ACC112 (cell line): ENCODE measurements around the gene EPB41L5.
"Not testable (repeated sequence)": the region's sequence is repeated elsewhere in the genome, so short reads cannot be mapped to it uniquely, and the experiment has no call there.

Experiments used
- H2AFZ ChIP-seq: fragments of 200-600 bp; sonication (generic); one replicate; pipeline ENCODE4 v1.6.0; 2017; ENCODE audit warnings: antibody characterized with exemption, low read length; ENCODE audit not compliant: unreplicated experiment
- H3K27ac ChIP-seq: fragments of 200-600 bp; sonication (generic); 2 replicates; pipeline ENCODE4 v1.5.1; 2014; ENCODE audit warnings: low read depth, mild to moderate bottlenecking, antibody characterized with exemption, low read length, moderate library complexity
- H3K27me3 ChIP-seq: fragments of 200-600 bp; sonication (generic); 2 replicates; pipeline ENCODE4 v1.6.1; 2014; ENCODE audit warnings: mild to moderate bottlenecking, antibody characterized with exemption, low read length, moderate library complexity, mixed read lengths; ENCODE audit not compliant: insufficient read depth
- H3K36me3 ChIP-seq: fragments of 200-600 bp; sonication (generic); 2 replicates; pipeline ENCODE4 v1.6.1; 2016; ENCODE audit warnings: mild to moderate bottlenecking, antibody characterized with exemption, low read length, moderate library complexity, mixed read lengths; ENCODE audit not compliant: insufficient read depth
- H3K4me1 ChIP-seq: fragments of 200-600 bp; sonication (generic); one replicate; pipeline ENCODE4 v1.6.1; 2016; ENCODE audit warnings: low read length, mixed read lengths; ENCODE audit not compliant: insufficient read depth, unreplicated experiment, control insufficient read depth
- H3K4me3 ChIP-seq: fragments of 200-600 bp; sonication (generic); 2 replicates; pipeline ENCODE4 v1.5.1; 2014; ENCODE audit warnings: mild to moderate bottlenecking, low read depth, low read length
- H3K79me2 ChIP-seq: fragments of 200-600 bp; sonication (generic); one replicate; pipeline ENCODE4 v1.6.0; 2016; ENCODE audit warnings: low read length; ENCODE audit not compliant: control insufficient read depth, unreplicated experiment, insufficient read depth

The EPB41L5 gene

GRCh38 chr2:120012771-120013596 lies at the start of gene EPB41L5:
Gene EPB41L5 (plus strand): TSS chr2:120013077. CDS start chr2:120019085, 6,008 bp downstream.
- Histone ChIP-seq H3K4me1 (peaks cover 20% of the 10 kb centered on the region), H3K27me3 (no peaks in the 10 kb centered on the region), H3K36me3 (no peaks in the 10 kb centered on the region), H3K4me3 (peak within 1 kb of the TSS; percentile 100), H2AFZ (peak within 1 kb of the TSS; percentile 100), H3K79me2 (peaks cover 39% of the 10 kb centered on the region), H3K27ac (peak within 1 kb of the TSS; percentile 8; the same call in 1 of the 2 replicates)

GRCh38 chr2:119981896-119982295 lies 31.0 kb upstream of the EPB41L5 start:
- Histone ChIP-seq H3K27ac (no peak overlapping the region), H3K4me1 (no peaks in the 10 kb centered on the region), H3K4me3 (no peak overlapping the region), H3K27me3 (no peaks in the 10 kb centered on the region), H3K36me3 (no peaks in the 10 kb centered on the region), H3K79me2 (no peaks in the 10 kb centered on the region), H2AFZ (no peak overlapping the region)

GRCh38 chr2:119982506-119982905 lies 30.4 kb upstream of the EPB41L5 start:
- Histone ChIP-seq H3K27ac (no peak overlapping the region), H3K4me1 (no peaks in the 10 kb centered on the region), H3K27me3 (no peaks in the 10 kb centered on the region), H3K36me3 (no peaks in the 10 kb centered on the region), H3K79me2 (no peaks in the 10 kb centered on the region), H3K4me3 (no peak overlapping the region), H2AFZ (no peak overlapping the region)

GRCh38 chr2:119983108-119983507 lies 29.8 kb upstream of the EPB41L5 start:
- H3K79me2 ChIP-seq: no peaks in the 10 kb centered on the region
- H3K27ac ChIP-seq: no peak overlapping the region
- no peaks in the 10 kb centered on the region for H3K27me3 ChIP-seq
- no peaks in the 10 kb centered on the region for H3K4me1 ChIP-seq
- H2AFZ ChIP-seq: no peak overlapping the region
- H3K4me3 ChIP-seq: no peak overlapping the region
- H3K36me3 ChIP-seq: no peaks in the 10 kb centered on the region

GRCh38 chr2:119996148-119996547 lies 16.7 kb upstream of the EPB41L5 start:
- no peak overlapping the region for H2AFZ ChIP-seq

GRCh38 chr2:119996896-119997891 lies 15.7 kb upstream of the EPB41L5 start:
- not testable (repeated sequence) for H3K36me3 ChIP-seq, H3K27ac ChIP-seq, H3K79me2 ChIP-seq, H3K4me3 ChIP-seq, H3K27me3 ChIP-seq, H2AFZ ChIP-seq, H3K4me1 ChIP-seq

More at GRCh38 chr2:119996148-119996547, 16.7 kb upstream of the EPB41L5 start:
- H3K27ac ChIP-seq: no peak overlapping the region
- H3K79me2 ChIP-seq: no peaks in the 10 kb centered on the region
- no peaks in the 10 kb centered on the region for H3K36me3 ChIP-seq
- no peak overlapping the region for H3K4me3 ChIP-seq
- H3K4me1 ChIP-seq: no peaks in the 10 kb centered on the region
- no peaks in the 10 kb centered on the region for H3K27me3 ChIP-seq

GRCh38 chr2:120001471-120001870 lies 11.4 kb upstream of the EPB41L5 start:
- Histone ChIP-seq H3K4me1 (no peaks in the 10 kb centered on the region), H3K36me3 (no peaks in the 10 kb centered on the region), H3K27me3 (no peaks in the 10 kb centered on the region), H2AFZ (peak overlapping the region; percentile 12), H3K27ac (no peak overlapping the region), H3K4me3 (no peak overlapping the region), H3K79me2 (no peaks in the 10 kb centered on the region)

GRCh38 chr2:120004254-120004653 lies 8.6 kb upstream of the EPB41L5 start:
- H2AFZ ChIP-seq: no peak overlapping the region
- no peaks in the 10 kb centered on the region for H3K79me2 ChIP-seq
- no peaks in the 10 kb centered on the region for H3K27me3 ChIP-seq
- no peak overlapping the region for H3K27ac ChIP-seq
- no peaks in the 10 kb centered on the region for H3K4me1 ChIP-seq
- no peak overlapping the region for H3K4me3 ChIP-seq
- no peaks in the 10 kb centered on the region for H3K36me3 ChIP-seq

GRCh38 chr2:120005834-120006521 lies 6.9 kb upstream of the EPB41L5 start:
- H3K36me3 ChIP-seq: no peaks in the 10 kb centered on the region
- H3K27me3 ChIP-seq: no peaks in the 10 kb centered on the region
- H3K27ac ChIP-seq: no peak overlapping the region
- no peaks in the 10 kb centered on the region for H3K4me1 ChIP-seq
- no peaks in the 10 kb centered on the region for H3K79me2 ChIP-seq
- H3K4me3 ChIP-seq: no peak overlapping the region
- no peak overlapping the region for H2AFZ ChIP-seq

- Histone ChIP-seq H3K79me2 (no peaks in the 10 kb centered on the region), H3K4me3 (no peak overlapping the region), H2AFZ (no peak overlapping the region), H3K4me1 (peaks cover 4% of the 10 kb centered on the region), H3K27me3 (no peaks in the 10 kb centered on the region), H3K36me3 (no peaks in the 10 kb centered on the region), H3K27ac (no peak overlapping the region)
Observed at GRCh38 chr2:120007851-120008250, 5.0 kb upstream of the EPB41L5 start.
